NCI-H2029 (cell line): ENCODE results near the gene MYH9.

Experiments used
- DNase-seq: peaks from one replicate; lab custom pipeline; 2025; lab: John Stamatoyannopoulos, UW

Gene MYH9

GRCh38 chr22:36330655-36331305, 57.0 kb downstream of the MYH9 start:
- DNase-seq = peak; percentile 23

- DNase-seq = no peak
Measured at GRCh38 chr22:36330127-36330526, 57.6 kb downstream of the MYH9 start.

- DNase-seq = peak; percentile 52
Measured at GRCh38 chr22:36329254-36330078, 58.3 kb downstream of the MYH9 start.

GRCh38 chr22:36328635-36329253, 59.0 kb downstream of the MYH9 start:
- DNase-seq = no peak

GRCh38 chr22:36327922-36328551, 59.7 kb downstream of the MYH9 start:
- peak; percentile 19 for DNase-seq

- DNase-seq = no peak
Measured at GRCh38 chr22:36326178-36327161, 61.3 kb downstream of the MYH9 start.

- no peak for DNase-seq
Measured at GRCh38 chr22:36325154-36326031, 62.4 kb downstream of the MYH9 start.

- no peak for DNase-seq
Measured at GRCh38 chr22:36324414-36324813, 63.4 kb downstream of the MYH9 start.

- no peak for DNase-seq
Measured at GRCh38 chr22:36323855-36324331, 63.9 kb downstream of the MYH9 start.

- DNase-seq = no peak
Measured at GRCh38 chr22:36323182-36323854, 64.4 kb downstream of the MYH9 start.

GRCh38 chr22:36322602-36322915, 65.2 kb downstream of the MYH9 start:
- no peak for DNase-seq

GRCh38 chr22:36321797-36322601, 65.8 kb downstream of the MYH9 start:
- no peak for DNase-seq

GRCh38 chr22:36320553-36320952, 67.2 kb downstream of the MYH9 start:
- DNase-seq = no peak

- DNase-seq = no peak
Measured at GRCh38 chr22:36319595-36320497, 67.9 kb downstream of the MYH9 start.

GRCh38 chr22:36318442-36318841, 69.3 kb downstream of the MYH9 start:
- DNase-seq = no peak

GRCh38 chr22:36317658-36318271, 70.0 kb downstream of the MYH9 start:
- DNase-seq = no peak

GRCh38 chr22:36316419-36316818, 71.3 kb downstream of the MYH9 start:
- DNase-seq = no peak
